Neural crest cell (in vitro differentiated cells): ENCODE results near the gene SUPT4H1. TPM values are rescaled to one million over a fixed set of nuclear protein-coding genes. Genes with fewer than 3 reads are reported as not detected.

Experiments used
- DNase-seq: peaks from one replicate; pipeline ENCODE4 v3.0.0; 2021; ENCODE audit warnings: low read depth, mixed read lengths, low spot score
- H3K27ac Mint-ChIP-seq: one replicate; pipeline ENCODE4 v1.8.0; 2021; ENCODE audit warnings: mild to moderate bottlenecking, mixed read lengths; ENCODE audit not compliant: unreplicated experiment
- H3K27me3 Mint-ChIP-seq: 2 replicates; pipeline ENCODE4 v1.8.0; 2021; ENCODE audit warnings: low read depth, mild to moderate bottlenecking, mixed read lengths
- H3K36me3 Mint-ChIP-seq: 2 replicates; pipeline ENCODE4 v1.8.0; 2021; ENCODE audit warnings: low read depth, mild to moderate bottlenecking, mixed read lengths
- H3K4me1 Mint-ChIP-seq: 2 replicates; pipeline ENCODE4 v1.8.0; 2021; ENCODE audit warnings: mixed read lengths
- H3K4me3 Mint-ChIP-seq: one replicate; pipeline ENCODE4 v1.8.0; 2021; ENCODE audit warnings: mild to moderate bottlenecking, mixed read lengths
- H3K9me3 Mint-ChIP-seq: 2 replicates; pipeline ENCODE4 v1.8.0; 2021; ENCODE audit warnings: mixed read lengths
- CTCF ChIP-seq: fragments of 200-600 bp; sonication (generic); conservative IDR thresholded peaks from 2 replicates; pipeline ENCODE4 v1.5.0; 2021; ENCODE audit warnings: antibody characterized with exemption, mild to moderate bottlenecking
- total RNA-seq: library from RNA; stranded (reverse); gene quantifications from 2 replicates; pipeline ENCODE4 v1.2.1, GENCODE V29; 2021

The SUPT4H1 gene
- total RNA-seq, 1 donor from 2014 or later: 83.8 TPM

- Mint-ChIP-seq H3K27ac (peak overlapping the region; percentile 32), H3K4me1 (peaks cover 35% of the 10 kb centered on the region), H3K27me3 (no peaks in the 10 kb centered on the region), H3K9me3 (no peaks in the 10 kb centered on the region), H3K36me3 (no peaks in the 10 kb centered on the region), H3K4me3 (no peak overlapping the region)
- no peak for DNase-seq
- TF ChIP-seq CTCF: no peak
These were observed 13.4 kb upstream of the SUPT4H1 start for GRCh38 chr17:58365185-58365979.

GRCh38 chr17:58364270-58364942 is 12.4 kb upstream of the SUPT4H1 start:
- DNase-seq: no peak
- H3K27me3 Mint-ChIP-seq: no peaks in the 10 kb centered on the region

GRCh38 chr17:58363457-58364185 is 11.6 kb upstream of the SUPT4H1 start:
- Mint-ChIP-seq H3K4me3 (no peak overlapping the region), H3K36me3 (no peaks in the 10 kb centered on the region), H3K27me3 (no peaks in the 10 kb centered on the region), H3K4me1 (peaks cover 26% of the 10 kb centered on the region), H3K9me3 (no peaks in the 10 kb centered on the region), H3K27ac (peak overlapping the region; percentile 3)
- no peak for DNase-seq
- no peak for TF ChIP-seq CTCF

More at GRCh38 chr17:58364270-58364942, 12.4 kb upstream of the SUPT4H1 start:
- Mint-ChIP-seq H3K9me3 (no peaks in the 10 kb centered on the region), H3K4me3 (no peak overlapping the region), H3K36me3 (no peaks in the 10 kb centered on the region), H3K4me1 (peaks cover 34% of the 10 kb centered on the region), H3K27ac (peak overlapping the region; percentile 63)
- no peak for TF ChIP-seq CTCF

- Mint-ChIP-seq H3K4me3 (no peak overlapping the region), H3K4me1 (peaks cover 26% of the 10 kb centered on the region), H3K9me3 (no peaks in the 10 kb centered on the region), H3K27ac (no peak overlapping the region), H3K36me3 (no peaks in the 10 kb centered on the region), H3K27me3 (no peaks in the 10 kb centered on the region)
- no peak for DNase-seq
- TF ChIP-seq CTCF: no peak
These were observed 10.5 kb upstream of the SUPT4H1 start for GRCh38 chr17:58362368-58363014.
